Ishikawa (cell line): ENCODE results near the gene SLC25A28.

Experiments used
- CEBPB ChIP-seq: IDR thresholded peaks from 2 replicates; pipeline ENCODE4 v1.6.1; 2012
- EGR1 ChIP-seq: IDR thresholded peaks from 2 replicates; pipeline ENCODE4 v1.6.1; 2012
- EP300 ChIP-seq: IDR thresholded peaks from 2 replicates; pipeline ENCODE4 v1.6.1; 2012; ENCODE audit warnings: borderline replicate concordance
- FOXM1 ChIP-seq: IDR thresholded peaks from 2 replicates; pipeline ENCODE4 v1.6.1; 2012; ENCODE audit warnings: low read depth, borderline replicate concordance
- MAX ChIP-seq: IDR thresholded peaks from 2 replicates; pipeline ENCODE4 v1.6.1; 2012
- RAD21 ChIP-seq: IDR thresholded peaks from 2 replicates; pipeline ENCODE4 v1.6.1; 2012; ENCODE audit warnings: low read depth
- REST ChIP-seq: IDR thresholded peaks from 2 replicates; pipeline ENCODE4 v1.6.1; 2012; ENCODE audit warnings: low read depth, mild to moderate bottlenecking
- TAF1 ChIP-seq: IDR thresholded peaks from 2 replicates; pipeline ENCODE4 v1.6.1; 2012; ENCODE audit warnings: low read depth, mild to moderate bottlenecking
- USF1 ChIP-seq: IDR thresholded peaks from 2 replicates; pipeline ENCODE4 v1.6.1; 2012
- YY1 ChIP-seq: IDR thresholded peaks from 2 replicates; pipeline ENCODE4 v1.6.1; 2012; ENCODE audit warnings: low read depth

GRCh38 chr10:99652800-99653390 lies 32.7 kb upstream of the SLC25A28 start:
- no peak for TF ChIP-seq REST
- TF ChIP-seq RAD21: no peak
- no peak for TF ChIP-seq EP300
- TF ChIP-seq FOXM1: no peak
- no peak for TF ChIP-seq USF1
- no peak for TF ChIP-seq TAF1
- TF ChIP-seq CEBPB: no peak
- no peak for TF ChIP-seq MAX
- TF ChIP-seq EGR1: no peak
- no peak for TF ChIP-seq YY1
